Endothelial cell of umbilical vein (primary cell): ENCODE data around the gene PARD3B.

ENCODE experiments used
- POLR2AphosphoS5 ChIP-seq: IDR thresholded peaks from 2 replicates; pipeline ENCODE4 v1.6.1; 2012; ENCODE audit warnings: low read depth, mild to moderate bottlenecking, control low read depth, low read length, moderate library complexity; ENCODE audit not compliant: insufficient read depth
- TF ChIP-seq, protein P1 (sequence below), 2 donors: IDR thresholded peaks; 1 replicate in 1 of 2; 2 replicates in 1 of 2; pipeline ENCODE4 v1.5.1; 2011; ENCODE audit warnings: low read length in 2 of 2, mild to moderate bottlenecking in 2 of 2, moderate library complexity in 2 of 2, control low read depth in 1 of 2, inconsistent platforms in 1 of 2, low read depth in 1 of 2; ENCODE audit not compliant: insufficient read depth in 1 of 2; ENCODE audit errors: extremely low read depth in 1 of 2

- no peak for TF ChIP-seq POLR2AphosphoS5
- TF ChIP-seq, protein P1, sequence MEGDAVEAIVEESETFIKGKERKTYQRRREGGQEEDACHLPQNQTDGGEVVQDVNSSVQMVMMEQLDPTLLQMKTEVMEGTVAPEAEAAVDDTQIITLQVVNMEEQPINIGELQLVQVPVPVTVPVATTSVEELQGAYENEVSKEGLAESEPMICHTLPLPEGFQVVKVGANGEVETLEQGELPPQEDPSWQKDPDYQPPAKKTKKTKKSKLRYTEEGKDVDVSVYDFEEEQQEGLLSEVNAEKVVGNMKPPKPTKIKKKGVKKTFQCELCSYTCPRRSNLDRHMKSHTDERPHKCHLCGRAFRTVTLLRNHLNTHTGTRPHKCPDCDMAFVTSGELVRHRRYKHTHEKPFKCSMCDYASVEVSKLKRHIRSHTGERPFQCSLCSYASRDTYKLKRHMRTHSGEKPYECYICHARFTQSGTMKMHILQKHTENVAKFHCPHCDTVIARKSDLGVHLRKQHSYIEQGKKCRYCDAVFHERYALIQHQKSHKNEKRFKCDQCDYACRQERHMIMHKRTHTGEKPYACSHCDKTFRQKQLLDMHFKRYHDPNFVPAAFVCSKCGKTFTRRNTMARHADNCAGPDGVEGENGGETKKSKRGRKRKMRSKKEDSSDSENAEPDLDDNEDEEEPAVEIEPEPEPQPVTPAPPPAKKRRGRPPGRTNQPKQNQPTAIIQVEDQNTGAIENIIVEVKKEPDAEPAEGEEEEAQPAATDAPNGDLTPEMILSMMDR (IDR thresholded peaks at IDR 0.05; ENCODE audit: extremely low read depth in 1 of 2, insufficient read depth in 1 of 2, low read depth in 1 of 2, low read length in 2 of 2): no peak
Observed at GRCh38 chr2:204585930-204586329, 40.7 kb downstream of the PARD3B start.
